Measurements from ENCODE around the gene PROZ. TPM values are rescaled to one million over a fixed set of nuclear protein-coding genes. Genes with fewer than 3 reads are reported as not detected.
A peak's percentile ranks its signal among the peaks of the same experiment; 100 is the strongest.
"Not testable (repeated sequence)": the region's sequence is repeated elsewhere in the genome, so short reads cannot be mapped to it uniquely, and the experiment has no call there.

The PROZ gene, protein sequence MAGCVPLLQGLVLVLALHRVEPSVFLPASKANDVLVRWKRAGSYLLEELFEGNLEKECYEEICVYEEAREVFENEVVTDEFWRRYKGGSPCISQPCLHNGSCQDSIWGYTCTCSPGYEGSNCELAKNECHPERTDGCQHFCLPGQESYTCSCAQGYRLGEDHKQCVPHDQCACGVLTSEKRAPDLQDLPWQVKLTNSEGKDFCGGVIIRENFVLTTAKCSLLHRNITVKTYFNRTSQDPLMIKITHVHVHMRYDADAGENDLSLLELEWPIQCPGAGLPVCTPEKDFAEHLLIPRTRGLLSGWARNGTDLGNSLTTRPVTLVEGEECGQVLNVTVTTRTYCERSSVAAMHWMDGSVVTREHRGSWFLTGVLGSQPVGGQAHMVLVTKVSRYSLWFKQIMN
- total RNA-seq = not detected

DNA sequence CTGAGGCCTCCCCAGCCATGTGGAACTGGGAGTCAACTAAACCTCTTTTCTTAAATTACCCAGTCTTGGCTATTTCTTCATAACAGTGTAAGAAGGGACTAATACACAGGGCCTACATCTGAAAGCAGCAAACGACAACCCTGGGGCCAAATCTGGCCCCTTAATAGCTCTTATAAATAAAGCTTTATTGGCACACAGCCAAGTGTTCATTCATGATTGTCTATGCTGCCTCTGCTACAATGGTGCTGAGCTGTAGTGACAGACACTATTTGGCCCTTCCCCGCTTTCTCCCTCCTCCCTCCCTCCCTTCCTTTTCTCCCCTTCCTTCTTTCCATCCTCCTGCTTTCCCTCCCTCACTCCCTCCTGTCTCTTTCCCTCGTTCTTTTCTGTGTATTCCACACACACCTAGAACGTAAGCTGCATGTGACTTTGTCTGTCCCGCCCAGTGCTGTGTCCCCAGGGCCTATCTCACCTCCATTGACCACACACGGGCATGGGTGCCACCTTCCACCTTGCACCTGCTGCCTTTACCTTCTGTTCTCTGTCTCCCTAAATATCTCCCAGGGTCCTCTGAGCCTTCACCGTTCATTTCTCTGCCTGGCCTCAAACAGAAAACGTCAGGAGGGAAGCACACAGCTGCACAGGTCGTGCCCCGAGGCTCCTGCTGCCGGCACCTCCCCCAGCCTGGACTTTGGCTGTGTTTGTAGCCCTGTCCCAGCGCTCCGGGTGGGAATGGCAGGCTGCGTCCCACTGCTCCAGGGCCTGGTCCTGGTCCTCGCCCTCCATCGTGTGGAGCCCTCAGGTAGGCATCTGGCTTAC lies at the start of gene PROZ:
Gene PROZ (plus strand): TSS at position 720 of the 819 bp plus-strand sequence. CDS start 13 bp downstream, at position 733.
- H3K36me3 ChIP-seq = no peaks in the 10 kb centered on the region

DNA sequence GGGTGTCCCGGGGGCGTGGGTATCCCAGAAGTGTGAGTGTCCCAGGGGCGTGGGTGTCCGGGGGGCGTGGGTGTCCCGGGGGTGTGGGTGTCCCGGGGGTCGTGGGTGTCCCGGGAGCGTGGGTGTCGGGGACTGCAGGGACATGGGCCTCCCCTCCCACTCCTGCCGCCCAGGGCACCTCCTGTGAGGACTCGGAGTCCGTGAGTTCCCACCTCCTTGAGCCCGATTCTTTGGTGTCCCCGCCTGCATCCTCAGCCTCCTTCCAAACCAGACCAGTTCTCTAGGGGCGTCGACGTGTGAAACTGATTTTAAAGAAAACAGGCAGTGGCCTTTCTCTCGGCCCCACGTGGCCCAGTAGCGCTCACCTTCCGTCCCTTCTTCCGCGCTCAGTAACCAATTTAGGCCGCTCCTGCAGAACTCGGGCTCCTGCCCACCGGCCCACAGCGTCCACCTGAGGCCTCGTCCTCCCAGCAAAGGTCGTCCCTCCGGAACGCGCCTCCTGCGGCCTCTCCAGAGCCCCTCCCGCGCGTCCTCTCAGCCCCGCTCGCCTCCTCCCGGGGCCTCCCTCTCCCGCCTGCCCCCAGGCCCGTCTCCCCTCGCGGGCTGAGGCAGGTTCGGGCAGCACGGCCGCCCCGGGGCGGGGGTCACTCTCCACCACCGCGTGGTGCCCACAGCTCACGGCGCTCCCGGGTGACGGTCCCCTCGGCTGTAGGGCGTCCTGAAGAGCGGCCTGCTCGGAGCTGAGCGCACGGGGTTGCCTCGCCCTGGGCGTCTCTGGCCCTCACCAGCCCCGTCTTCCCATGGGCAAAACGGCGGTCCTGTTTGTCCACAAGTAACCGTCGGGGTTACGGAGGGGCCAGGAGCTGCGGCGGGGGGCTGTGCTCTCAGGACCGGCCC lies 49.0 kb upstream of the PROZ start:
- peaks cover 7 to 17% (median 12%) of the 10 kb centered on the region in 3 donors for H3K4me1 ChIP-seq
- intact Hi-C loops (cut with DNase I) = no loop called here
- 43 to 61% methylated on average over 17 to 23 of the region's 73 CpGs for WGBS, 2 donors
- peak overlapping the region in 2 of 4 donors; percentile 50 to 66 for H3K4me3 ChIP-seq
- no peak for DNase-seq
- peaks cover 9 to 48% (median 11%) of the 10 kb centered on the region in 4 donors for H3K27me3 ChIP-seq
- TF ChIP-seq, protein P1, sequence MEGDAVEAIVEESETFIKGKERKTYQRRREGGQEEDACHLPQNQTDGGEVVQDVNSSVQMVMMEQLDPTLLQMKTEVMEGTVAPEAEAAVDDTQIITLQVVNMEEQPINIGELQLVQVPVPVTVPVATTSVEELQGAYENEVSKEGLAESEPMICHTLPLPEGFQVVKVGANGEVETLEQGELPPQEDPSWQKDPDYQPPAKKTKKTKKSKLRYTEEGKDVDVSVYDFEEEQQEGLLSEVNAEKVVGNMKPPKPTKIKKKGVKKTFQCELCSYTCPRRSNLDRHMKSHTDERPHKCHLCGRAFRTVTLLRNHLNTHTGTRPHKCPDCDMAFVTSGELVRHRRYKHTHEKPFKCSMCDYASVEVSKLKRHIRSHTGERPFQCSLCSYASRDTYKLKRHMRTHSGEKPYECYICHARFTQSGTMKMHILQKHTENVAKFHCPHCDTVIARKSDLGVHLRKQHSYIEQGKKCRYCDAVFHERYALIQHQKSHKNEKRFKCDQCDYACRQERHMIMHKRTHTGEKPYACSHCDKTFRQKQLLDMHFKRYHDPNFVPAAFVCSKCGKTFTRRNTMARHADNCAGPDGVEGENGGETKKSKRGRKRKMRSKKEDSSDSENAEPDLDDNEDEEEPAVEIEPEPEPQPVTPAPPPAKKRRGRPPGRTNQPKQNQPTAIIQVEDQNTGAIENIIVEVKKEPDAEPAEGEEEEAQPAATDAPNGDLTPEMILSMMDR (IDR thresholded peaks at IDR 0.05) = no peak
- TF ChIP-seq POLR2A (IDR thresholded peaks at IDR 0.05) = no peak
- H3K27ac ChIP-seq = no peak overlapping the region
- no peaks in the 10 kb centered on the region for H3K36me3 ChIP-seq
- H3K9me3 ChIP-seq = no peaks in the 10 kb centered on the region

More for the DNA sequence above, at the start of gene PROZ:
- Histone ChIP-seq H3K4me1 (peaks cover 5 to 12% (median 8%) of the 10 kb centered on the region in 3 donors), H3K27me3 (peaks cover 0 to 39% (median 1%) of the 10 kb centered on the region in 4 donors), H3K9me3 (no peaks in the 10 kb centered on the region), H3K4me3 (no peak within 1 kb of the TSS), H3K27ac (no peak within 1 kb of the TSS)
- intact Hi-C loops (cut with DNase I) = no loop called here
- WGBS, 2 donors = 53 to 78% methylated on average over 8 to 11 of the region's 16 CpGs
- no peak for DNase-seq
- TF ChIP-seq, protein P1 (IDR thresholded peaks at IDR 0.05) = no peak
- no peak for TF ChIP-seq POLR2A (IDR thresholded peaks at IDR 0.05)

DNA sequence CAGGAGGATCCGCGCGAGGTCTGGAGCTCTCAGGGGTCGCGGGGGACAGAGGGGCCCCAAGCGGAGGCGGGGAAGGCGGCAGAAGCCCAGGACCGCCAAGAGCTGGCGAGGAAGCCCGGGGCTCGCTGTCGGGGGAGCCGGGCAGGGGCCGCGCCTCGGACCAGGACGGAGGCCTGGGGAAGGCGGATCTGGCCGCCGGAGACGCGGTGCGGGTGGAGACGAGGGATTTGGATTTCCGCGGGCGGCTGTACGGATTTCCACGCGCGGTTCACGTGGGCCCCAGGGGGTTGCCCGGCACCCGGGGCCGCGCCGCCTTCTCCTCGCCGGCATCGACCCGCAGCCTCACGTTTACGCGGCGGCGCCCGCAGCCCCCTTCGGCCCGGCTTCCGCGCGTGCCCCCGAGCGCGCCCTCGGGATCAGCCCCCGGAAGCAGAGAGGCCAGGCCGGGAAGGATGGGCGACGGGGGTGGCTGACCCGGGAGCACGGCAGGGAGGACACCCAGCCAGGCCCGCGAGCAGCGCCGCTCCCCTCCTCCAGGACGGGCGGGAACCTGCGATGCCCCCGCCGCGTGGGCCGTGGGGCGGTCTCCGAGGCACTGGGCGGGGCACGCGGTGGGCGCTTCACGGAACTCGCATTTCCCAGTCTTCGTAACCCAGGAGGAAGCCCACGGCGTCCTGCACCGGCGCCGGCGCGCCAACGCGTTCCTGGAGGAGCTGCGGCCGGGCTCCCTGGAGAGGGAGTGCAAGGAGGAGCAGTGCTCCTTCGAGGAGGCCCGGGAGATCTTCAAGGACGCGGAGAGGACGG lies 48.2 kb upstream of the PROZ start:
- intact Hi-C loops (cut with DNase I) = no loop called here
- H3K4me3 ChIP-seq = peak overlapping the region; percentile 17 to 66 (median 42)
- H3K27me3 ChIP-seq = peaks cover 9 to 53% (median 11%) of the 10 kb centered on the region in 4 donors
- DNase-seq = no peak
- H3K9me3 ChIP-seq = no peaks in the 10 kb centered on the region
- WGBS, 2 donors = 0 to 1% methylated on average over 15 to 27 of the region's 99 CpGs
- H3K27ac ChIP-seq = no peak overlapping the region
- peaks cover 7 to 17% (median 12%) of the 10 kb centered on the region in 3 donors for H3K4me1 ChIP-seq
- TF ChIP-seq, protein P1 (IDR thresholded peaks at IDR 0.05) = no peak
- TF ChIP-seq POLR2A (IDR thresholded peaks at IDR 0.05) = no peak
- H3K36me3 ChIP-seq = no peaks in the 10 kb centered on the region

DNA sequence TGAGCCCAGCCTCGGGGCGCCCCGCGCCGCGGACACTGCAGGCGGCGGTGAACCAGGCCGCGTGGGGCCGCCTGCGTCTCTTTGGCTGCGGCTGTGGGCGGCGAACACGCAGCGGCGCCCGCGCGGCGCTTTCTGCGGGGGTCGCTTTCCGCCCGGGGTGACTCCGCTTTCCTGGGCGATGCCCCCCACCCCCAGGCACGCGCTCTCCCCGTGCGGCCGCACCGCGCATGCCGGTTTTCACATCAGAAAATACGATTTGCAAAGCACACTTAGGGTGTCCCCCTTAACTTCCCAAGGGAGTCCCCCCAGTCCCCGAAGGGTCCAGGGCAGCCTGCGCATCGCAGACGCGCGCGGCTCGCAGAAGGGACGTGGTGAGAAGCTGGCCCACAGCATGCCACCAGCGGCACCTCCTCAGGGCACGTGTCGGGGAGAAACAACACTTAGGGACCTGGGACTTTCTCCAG lies 47.6 kb upstream of the PROZ start:
- Histone ChIP-seq H3K9me3 (no peaks in the 10 kb centered on the region), H3K4me3 (peak overlapping the region; percentile 17 to 66 (median 42)), H3K4me1 (peaks cover 7 to 17% (median 12%) of the 10 kb centered on the region in 3 donors), H3K27ac (no peak overlapping the region), H3K27me3 (peaks cover 9 to 47% (median 11%) of the 10 kb centered on the region in 4 donors), H3K36me3 (no peaks in the 10 kb centered on the region)
- intact Hi-C loops (cut with DNase I) = no loop called here
- TF ChIP-seq, protein P1 (IDR thresholded peaks at IDR 0.05) = no peak
- no peak for TF ChIP-seq POLR2A (IDR thresholded peaks at IDR 0.05)
- DNase-seq = no peak
- WGBS, 2 donors = 64% methylated on average over 5 of the region's 49 CpGs; no CpG with 5 or more reads in 1 of the 2 donors

DNA sequence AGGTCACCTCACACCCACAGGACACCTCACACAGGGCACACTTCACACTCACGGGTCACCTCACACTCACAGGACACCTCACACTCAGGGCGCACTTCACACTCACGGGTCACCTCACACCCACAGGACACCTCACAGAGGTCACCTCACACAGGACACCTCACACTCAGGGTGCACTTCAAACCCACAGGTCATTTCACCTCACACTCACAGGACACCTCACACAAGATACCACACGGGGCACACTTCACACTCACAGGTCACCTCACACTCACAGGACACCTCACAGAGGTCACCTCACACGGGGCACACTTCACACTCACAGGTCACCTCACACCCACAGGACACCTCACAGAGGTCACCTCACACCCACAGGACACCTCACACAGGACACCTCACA lies 46.6 kb upstream of the PROZ start:
- Histone ChIP-seq H3K27me3 (peaks cover 9 to 43% (median 11%) of the 10 kb centered on the region in 4 donors), H3K4me1 (peaks cover 7 to 17% (median 12%) of the 10 kb centered on the region in 3 donors)
- H3K36me3 ChIP-seq; DNase-seq; H3K4me3 ChIP-seq; intact Hi-C loops (cut with DNase I); H3K27ac ChIP-seq; H3K9me3 ChIP-seq: not testable (repeated sequence)
- WGBS, 2 donors = 69 to 73% methylated on average over 2 to 5 of the region's 5 CpGs

DNA sequence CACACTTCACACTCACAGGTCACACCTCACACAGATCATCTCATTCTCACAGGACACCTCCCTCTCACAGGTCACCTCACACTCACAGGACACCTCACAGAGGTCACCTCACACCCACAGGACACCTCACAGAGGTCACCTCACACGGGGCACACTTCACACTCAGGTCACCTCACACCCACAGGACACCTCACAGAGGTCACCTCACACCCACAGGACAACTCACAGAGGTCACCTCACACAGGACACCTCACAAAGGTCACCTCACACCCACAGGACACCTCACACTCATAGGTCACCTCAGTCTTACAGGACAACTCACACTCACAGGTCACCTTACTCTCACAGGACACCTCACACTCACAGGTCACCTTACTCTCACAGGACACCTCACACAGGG lies 46.0 kb upstream of the PROZ start:
- H3K4me3 ChIP-seq; H3K9me3 ChIP-seq; H3K36me3 ChIP-seq; H3K27ac ChIP-seq; DNase-seq; intact Hi-C loops (cut with DNase I): not testable (repeated sequence)
- Histone ChIP-seq H3K4me1 (peaks cover 7 to 17% (median 12%) of the 10 kb centered on the region in 3 donors), H3K27me3 (peaks cover 9 to 41% (median 11%) of the 10 kb centered on the region in 4 donors)
- 83% methylated on average over 1 of the region's 1 CpG; no CpG with 5 or more reads in 1 of the 2 donors for WGBS, 2 donors
